ENCODE measurements around the gene ZNF616.

Gene ZNF616

DNA sequence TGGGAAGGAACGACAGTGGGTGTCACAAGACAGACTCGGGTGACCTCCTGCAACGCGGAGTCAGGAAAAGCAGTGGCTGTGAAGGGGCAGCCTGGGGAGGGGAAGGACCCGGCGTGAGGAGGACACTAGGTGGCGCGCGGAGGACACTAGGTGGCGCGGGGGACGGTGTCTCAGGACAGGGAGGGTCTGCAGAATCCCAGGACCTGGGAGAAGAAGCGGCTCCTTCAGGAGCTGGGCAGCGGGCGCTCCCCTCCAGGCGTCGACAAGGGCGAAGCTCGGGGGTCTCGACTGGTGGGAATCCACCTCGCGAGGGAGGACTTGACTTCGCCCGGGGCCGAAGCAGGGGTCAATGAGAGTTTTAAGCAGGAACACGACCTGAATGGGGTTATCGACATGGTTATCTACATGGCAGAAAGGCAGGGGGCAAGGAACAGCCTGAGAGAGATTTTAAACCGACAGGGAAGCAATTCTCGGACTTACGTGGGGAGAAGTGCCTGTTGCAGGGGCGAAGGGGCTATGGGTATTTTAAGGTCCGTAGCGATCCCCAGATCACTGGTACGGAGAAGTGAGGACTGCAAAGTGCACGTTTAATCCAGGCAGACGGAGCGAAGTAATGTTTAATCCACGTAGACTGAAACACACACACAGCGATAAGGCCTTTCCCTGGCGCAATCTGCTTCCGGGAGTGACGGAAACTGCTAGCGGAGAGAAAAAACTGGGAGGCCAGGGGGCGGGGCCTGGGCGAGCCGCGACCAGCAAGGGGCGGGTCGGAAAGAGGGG lies at the start of gene ZNF616:
Gene ZNF616, minus strand, starts transcription at position 687 of the 780 bp plus-strand sequence. CDS start 9,426 bp downstream, outside the sequence.
- DNase-seq (ENCODE audit: low spot score), result peak; percentile 81

DNA sequence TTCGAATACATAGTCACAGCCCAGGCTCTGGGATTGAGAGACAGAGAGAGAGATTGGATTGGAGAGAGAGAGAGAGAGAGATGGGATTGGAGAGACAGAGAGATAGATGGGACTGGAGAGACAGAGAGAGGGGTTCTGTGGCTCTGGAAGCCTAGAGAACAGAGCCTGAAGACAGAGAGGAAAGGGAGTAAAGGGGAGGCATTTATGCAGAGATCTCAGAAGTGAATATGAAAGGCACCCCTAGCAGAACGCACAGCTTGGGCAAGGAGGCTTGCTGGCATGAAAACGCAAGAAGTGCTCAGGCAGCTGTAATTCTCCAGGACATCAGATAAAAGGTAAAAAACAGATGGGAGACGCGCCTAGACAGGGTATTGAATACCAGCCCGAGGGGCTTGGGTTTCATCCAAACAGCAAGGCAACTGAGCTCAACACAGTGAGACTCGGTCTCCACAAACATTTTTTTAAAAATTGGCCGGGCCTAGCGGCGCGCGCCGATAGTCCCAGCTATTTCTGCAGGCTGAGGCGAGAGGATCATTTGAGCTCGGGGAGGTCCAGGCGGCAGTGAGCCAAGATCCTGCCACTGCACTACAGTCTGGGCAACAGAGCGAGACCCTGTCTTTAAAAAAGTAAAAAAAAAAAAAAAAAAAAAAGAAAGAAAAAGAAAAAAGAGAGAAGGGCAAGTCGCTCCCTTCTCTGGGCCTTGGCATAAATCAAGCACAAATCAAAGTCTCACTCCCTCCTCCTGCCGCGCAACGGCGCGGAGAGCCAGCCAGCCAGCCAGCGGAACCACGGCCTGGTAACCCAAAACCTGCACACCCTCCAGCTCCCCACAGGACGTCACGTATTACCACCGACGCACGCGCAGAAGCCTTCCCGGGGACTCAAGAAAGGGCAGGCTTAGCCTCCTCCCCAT lies 49.3 kb upstream of the ZNF616 start:
- no peak for DNase-seq (ENCODE audit: low spot score)

DNA sequence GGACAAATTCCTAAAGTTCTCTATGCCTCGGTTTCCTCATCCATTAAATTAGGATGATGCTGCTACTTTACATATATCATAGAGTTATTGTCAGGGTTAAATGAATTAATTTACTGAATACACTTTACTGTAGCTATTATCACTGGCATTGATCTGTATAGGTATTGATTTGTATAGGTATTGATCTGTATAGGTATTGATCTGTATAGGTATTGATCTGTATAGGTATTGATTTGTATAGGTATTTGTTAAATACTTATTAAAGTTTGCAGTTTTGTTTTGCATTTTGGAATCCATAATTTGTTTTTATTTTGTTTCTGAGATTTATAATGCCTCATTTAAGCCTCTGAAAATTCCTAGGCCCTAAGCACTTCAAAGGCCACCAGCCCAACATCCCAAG lies 47.7 kb upstream of the ZNF616 start:
- no peak for DNase-seq (ENCODE audit: low spot score)

DNA sequence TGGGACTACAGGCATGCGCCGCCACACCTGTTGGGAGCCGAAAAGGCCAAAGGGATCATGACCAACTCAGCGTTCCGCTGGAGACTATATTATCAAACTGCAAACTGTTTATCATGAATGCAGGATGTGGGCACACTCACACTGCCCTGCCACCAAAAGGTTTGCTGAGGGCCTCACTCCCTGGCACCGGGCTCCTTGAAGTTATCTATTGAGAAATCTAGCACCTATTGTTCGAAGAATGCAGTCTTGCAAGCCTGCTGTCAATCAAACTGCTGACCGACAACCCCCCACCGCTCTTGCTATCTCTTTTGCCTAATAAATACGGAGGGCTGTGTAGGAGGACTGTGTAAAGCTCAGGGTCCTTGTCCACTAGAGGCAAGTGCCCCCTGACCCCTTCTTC lies 36.8 kb upstream of the ZNF616 start:
- DNase-seq (ENCODE audit: low spot score), result no peak

DNA sequence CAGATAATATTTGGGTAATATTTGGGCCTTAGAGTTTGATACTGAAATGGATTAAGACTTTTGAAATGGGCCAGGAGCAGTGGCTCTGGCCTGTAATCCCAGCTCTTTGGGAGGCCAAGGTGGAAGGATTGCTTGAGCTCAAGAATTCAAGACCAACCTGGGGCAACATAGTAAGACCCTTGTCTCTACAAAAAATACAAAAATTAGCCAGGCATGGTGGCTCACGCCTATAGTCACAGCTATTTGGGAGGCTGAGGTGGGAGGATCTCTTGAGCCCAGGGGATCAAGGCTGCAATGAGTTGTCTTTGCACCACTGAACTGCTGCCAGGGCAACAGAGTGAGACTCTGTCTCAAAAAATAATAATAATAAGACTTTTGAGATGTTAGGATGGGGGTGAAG lies 32.6 kb upstream of the ZNF616 start:
- no peak for DNase-seq (ENCODE audit: low spot score)

DNA sequence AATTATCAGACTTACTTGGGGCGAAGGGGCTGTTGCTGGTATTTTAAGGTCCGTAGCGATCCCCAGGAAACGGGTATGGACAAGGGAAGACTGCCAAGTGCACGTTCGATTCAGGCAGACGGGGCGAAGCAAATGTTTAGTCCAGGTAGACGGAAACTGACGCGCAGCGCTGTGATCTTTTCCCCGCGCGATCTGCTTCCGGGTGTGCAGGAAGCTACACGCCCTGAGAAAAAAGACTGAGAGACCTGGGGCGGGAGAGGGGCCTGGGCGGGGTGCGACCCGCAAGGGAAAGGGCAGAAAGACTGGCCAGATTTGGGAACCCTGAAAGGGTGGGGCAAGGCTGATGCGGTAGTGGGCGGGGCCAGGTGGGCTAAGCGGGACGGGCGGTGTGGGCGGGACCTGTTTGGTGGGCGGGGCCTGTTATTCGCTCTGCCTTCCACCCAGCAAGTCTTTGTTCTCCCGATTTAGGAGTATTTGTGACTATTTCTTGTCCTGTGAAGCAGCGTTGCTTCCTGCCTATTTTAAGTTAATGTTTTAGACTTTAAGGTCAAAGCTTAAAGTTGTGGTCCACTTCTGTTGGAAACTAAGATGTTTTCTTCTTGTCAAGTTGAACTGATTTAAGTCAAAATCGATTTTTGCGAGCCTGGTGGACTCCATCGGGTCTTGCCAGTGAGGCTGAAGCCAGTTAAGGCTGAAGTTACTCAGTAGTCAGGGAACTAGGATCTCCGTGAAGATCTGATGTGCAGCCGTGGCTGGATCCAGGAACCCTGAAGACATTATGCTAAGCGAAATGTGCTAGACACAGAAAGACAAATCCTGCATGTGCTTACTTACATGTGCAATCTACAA lies 31.8 kb upstream of the ZNF616 start, which contains the start of gene ZNF836:
Gene ZNF836, minus strand, starts transcription at position 301 of the 849 bp plus-strand sequence. CDS start 3,549 bp downstream, outside the sequence.
- peak; percentile 91 for DNase-seq (ENCODE audit: low spot score)

DNA sequence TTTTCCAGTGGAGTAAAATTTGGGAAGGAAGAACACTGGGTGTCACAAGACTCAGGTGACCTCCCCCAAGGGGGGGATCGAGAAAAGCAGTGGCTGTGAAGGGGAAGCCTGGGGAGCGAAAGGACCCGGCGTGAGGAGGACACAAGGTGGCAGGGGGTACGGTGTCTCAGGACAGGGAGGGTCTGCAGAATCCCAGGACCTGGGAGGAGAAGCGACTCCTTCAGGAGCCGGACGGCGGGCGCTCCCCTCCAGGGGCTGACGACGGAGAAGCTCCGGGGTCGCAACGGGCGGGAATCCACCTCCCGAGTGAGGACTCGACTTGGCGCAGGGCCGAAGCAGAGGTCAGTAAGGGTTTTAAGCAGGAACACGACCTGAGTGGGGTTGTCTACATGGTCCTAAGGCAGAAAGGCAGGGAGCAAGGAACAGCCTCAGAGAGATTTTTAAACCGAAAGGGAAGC lies 31.2 kb upstream of the ZNF616 start:
- DNase-seq (ENCODE audit: low spot score), result peak; percentile 10

DNA sequence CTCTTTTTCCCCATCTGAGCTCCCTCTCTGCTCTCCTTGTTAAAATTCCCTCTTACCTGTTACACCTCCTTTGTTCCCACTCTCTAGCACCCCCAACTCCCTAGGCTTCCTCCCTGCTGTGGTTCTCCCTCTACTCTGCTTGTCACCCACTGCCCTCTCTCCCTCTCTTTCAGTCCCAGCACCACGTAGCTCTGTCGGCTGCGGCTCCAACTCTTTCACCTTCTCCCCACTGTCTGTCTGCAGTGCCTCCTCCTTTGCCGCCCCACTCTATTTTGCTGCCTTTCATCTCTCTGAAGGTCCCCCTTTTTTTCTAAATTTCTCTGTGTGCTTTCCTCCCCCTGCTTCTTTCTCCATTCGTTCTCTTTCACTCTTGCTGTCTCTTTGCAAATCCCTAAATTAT lies 30.6 kb upstream of the ZNF616 start:
- DNase-seq (ENCODE audit: low spot score), result no peak

DNA sequence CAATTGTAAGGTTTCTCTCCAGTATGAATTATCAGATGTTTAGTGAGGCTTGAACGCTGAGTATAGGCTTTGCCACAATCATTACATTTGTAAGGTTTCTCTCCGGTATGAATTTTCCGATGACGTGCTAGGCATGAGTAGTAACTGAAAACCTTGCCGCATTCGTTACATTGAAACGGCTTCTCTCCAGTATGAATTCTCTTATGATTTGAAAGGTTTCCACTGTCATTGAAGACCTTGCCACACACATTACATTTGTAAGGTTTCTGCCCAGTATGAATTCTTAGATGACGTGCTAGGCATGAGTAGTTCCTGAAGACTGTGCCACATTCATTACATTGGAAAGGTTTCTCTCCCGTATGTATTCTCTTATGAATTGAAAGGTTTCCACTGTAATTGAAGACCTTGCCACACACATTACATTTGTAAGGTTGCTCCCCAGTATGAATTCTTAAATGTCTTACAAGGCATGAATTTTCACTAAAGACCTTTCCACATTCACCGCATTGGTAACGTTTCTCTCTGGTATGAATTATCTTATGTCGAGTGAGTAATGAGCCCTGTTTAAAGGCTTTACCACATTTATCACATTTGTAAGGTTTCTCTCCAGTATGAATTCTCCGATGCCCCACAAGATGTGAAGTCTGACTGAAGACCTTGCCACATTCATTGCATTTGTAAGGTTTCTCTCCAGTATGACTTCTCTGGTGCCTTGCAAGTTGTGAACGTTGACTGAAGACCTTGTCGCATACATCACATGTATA lies 16.0 kb upstream of the ZNF616 start:
- no peak for DNase-seq (ENCODE audit: low spot score)

DNA sequence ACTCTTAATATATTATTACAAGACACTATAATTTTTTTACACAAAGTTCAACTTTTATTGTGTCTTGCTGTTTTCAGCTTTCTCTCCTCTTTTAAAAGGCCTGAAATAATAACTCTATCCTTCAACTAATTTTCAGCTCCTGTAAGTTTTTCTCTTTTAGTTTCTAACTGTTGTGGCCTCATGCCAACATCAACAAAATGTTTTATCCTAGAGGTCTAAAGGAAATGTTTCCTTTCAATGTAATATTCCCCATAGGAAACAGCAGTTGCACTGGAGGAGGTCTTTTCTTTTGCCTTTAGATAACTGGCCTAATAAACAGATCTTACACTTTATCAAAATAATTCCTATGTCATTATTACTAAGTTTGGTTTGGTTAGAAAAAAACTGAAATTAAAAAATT lies 8.5 kb upstream of the ZNF616 start:
- no peak for DNase-seq (ENCODE audit: low spot score)

DNA sequence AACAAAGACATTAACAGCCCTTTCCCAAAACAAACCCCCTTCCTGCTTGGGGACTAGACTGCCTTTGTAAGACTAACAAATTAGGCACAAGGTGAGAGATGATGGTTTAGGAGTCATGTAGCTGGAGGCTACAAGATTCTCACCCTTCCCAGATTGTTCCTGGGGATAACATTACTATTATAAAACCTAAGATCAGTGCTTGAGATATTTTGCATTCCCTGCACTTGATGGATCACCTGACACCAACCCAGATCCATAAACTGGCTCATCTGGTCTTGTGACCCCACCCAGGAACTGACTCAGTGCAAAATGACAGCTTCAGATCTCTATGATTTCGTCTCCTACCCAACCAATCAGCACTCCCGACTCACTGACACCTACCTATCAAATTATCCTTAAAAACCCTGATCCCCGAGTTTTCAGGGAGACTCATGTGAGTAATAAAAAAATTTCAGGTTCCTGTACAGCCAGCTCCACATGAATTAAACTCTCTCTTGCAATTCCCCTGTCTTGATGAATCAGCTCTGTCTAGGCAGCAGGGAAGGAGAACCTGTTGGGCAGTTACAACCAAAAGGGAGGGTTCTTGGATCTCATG lies 2.4 kb upstream of the ZNF616 start:
- DNase-seq (ENCODE audit: low spot score), result no peak

DNA sequence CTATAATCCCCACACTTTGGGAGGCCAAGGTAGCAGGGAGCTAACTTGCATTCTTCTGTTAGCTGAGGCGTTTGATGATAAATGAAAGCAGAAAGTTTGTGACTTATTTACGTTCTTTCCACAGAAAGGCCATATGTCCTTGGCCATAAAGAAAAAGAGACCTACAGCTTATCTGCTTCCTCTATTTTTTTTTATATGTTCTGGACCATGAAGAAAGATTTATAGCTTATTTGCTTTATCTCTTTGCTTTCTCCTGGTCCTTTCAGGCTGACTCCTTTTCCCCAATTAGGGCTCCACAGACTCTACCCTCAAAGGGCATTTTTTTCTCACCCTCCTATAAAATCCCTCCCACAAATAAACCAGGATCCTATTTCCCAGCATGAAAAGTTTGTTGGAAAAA lies 1.5 kb upstream of the ZNF616 start:
- DNase-seq (ENCODE audit: low spot score), result no peak

DNA sequence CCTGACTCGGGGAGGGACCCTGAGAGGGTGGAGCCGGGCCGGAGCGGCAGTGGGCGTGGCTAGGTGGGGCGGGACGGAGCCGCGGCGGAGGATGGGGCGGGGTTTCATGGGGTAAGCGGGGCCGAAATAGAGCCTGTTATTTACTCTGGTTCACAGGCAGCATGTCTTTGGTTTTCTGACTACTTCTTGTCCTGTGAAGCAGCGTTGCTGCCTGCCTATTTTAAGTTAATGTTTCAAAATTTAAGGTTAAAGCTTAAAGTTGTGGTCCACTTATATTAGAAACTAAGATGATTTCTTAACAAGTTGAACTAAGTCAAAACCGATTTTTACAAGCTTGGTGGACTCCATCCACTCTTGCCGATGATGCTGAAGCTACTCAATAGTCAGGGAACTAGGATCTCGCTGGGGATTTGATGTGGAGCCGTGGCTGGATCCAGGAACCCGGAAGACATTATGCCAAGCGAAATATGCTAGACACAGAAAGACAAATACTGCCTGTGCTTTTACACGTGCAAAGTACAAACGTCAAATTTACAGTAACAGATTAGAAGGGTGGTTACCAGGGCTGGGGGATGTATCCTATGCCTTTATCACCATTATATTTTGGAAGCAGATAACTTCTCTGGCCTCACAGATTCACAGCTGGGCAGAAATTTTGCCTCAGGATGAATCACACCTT lies 433 bp upstream of the ZNF616 start:
- peak; percentile 99 for DNase-seq (ENCODE audit: low spot score)

DNA sequence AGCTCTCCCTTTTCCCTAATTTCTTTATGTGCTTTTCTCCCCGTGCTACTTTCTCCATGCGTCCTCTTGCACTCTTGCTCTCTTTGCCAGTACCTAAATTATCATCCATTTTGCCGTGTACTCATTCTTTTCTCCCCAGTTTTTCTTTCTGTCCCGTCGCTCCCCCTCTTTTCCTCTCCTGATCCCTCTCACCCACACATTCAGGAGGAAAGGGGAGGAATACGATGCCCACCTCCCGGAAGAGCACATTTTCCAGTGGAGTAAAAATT lies 821 bp downstream of the ZNF616 start:
- no peak for DNase-seq (ENCODE audit: low spot score)

DNA sequence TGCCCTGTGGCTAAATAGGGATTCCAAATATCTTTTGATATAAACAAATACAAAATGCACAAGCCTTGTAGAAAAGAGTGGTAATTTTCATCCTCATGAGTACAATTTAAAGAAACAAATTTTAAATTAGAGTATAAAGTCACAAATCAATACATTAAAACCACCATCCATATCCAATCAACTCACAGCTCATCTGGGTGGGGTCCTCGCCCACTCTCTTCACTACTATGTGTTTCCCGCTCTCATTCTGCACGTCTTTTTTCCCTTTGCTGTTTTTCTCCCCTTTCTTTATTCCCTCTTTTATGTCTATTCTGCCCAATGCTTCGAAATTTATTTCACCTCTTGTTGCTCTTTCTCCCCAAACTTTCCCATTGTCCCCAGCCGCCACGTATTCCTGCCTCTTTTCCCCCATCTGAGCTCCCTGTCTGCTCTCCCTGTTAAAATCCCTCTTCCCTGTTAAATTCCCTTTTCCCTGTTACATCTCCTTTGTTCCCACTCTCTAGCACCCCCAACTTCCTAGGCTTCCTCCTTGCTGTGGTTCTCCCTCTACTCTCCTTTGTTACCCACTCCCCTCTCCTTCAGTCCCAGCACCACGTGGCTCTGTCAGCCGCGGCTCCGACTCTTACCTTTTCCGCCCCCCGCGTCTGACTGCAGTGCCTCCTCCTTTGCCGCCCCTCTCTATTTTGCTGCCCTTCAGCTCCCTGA lies 1.3 kb downstream of the ZNF616 start:
- DNase-seq (ENCODE audit: low spot score), result peak; percentile 7

DNA sequence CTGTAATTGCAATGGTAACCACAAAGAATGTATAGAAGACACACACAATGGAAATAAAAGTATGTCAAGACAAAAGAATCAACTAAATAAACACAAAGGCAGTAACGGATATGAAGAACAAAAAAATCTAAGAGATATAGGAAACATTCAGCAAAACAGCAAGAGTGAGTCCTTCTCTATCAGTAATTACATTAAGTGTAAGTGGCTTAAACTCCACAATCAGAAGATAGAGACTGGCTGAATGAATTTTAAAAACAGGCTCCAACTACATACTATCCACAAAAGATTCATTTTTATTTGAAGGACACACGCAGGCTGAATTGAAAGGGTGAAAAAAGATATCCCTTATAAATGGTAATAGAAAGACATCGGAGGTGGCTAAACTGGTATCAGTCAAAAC lies 19.5 kb downstream of the ZNF616 start:
- DNase-seq (ENCODE audit: low spot score), result no peak

DNA sequence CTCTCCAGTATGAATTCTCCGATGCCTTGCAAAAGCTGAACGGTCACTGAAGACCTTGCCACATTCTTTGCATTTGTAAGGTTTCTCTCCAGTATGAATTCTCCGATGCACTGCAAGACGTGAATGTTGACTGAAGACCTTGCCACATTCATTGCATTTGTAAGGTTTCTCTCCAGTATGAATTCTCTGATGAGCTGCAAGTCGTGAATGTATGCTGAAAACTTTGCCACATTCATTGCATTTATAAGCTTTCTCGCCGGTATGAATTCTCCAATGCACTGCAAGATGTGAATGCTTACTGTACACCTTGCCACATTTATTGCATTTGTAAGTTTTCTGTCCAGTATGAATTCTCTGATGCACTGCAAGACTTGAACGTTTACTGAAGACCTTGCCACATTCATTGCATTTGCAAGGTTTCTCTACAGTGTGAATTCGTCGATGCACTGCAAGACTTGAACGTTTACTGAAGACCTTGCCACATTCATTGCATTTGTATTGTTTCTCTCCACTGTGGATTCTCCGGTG lies 24.1 kb downstream of the ZNF616 start:
- no peak for DNase-seq (ENCODE audit: low spot score)

DNA sequence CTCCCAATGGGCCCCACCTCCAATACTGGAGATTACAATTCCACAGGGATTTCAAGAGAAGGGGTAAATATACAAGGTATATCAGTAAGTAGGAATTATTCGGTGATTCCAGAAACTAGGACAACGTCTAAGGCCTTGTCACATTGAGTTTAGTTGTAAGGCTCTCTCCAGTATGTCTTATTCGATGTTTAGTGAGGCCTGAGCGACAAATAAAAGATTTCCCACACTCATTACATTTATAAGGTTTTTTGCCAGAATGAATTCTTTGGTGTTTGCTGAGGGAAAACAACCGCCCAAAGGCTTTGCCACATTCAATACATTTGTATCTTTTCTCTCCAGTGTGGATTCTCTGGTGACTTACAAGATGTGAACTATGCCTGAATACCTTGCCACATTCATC lies 25.0 kb downstream of the ZNF616 start:
- no peak for DNase-seq (ENCODE audit: low spot score)

DNA sequence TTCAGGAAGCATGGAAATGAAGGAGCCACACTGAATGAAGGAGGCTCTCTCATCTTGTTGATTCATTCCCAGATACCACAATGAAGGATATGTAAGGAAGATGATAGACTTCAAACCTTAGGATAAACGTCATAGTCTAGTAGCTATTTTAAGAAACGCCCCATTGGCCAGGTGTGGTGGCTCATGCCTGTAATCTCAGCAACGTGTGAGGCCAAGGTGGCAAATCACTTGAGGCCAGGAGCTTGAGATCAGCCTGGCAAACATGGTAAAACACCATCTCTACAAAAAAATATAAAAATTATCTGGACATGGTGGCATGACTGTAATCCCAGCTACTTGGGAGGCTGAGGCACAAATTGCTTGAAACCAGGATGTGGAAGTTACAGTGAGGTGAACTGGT lies 27.1 kb downstream of the ZNF616 start:
- no peak for DNase-seq (ENCODE audit: low spot score)

DNA sequence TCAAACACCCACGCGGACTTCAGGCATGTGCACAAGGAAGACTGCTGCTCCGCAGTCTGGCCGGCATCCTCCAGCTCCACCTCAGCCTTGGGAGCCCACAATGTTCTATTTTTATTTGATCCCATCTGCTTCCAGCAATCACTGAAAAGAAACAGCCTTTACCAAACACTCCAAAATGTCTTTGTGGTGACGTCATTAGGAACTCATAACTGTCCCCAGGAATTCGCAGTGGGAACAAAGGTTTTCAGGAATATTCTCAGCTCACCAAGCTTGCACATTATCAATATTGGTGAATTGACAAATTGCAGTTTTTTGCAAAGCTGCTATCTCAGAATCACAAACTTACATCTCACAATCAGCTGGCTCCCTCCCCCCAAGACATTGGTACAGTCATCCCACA lies 29.0 kb downstream of the ZNF616 start:
- no peak for DNase-seq (ENCODE audit: low spot score)
